Body of pancreas (tissue), 4 donors: ENCODE results near the gene PRPH2.

Experiments used
- CTCF ChIP-seq, 7 experiments: fragments of 450-650 bp in 4 of 7; fragments of 200-600 bp in 3 of 7; sonication (generic) in 3 of 7; IDR thresholded peaks; one replicate each; pipeline ENCODE4 v1.5.1; 2016 to 2019; ENCODE audit warnings: antibody characterized with exemption in 7 of 7
- POLR2A ChIP-seq, 3 donors: fragments of 450-650 bp; IDR thresholded peaks; one replicate each; pipeline ENCODE4 v1.6.1; 2016; ENCODE audit warnings: antibody characterized with exemption in 3 of 3, mild to moderate bottlenecking in 2 of 3

GRCh38 chr6:42694586-42694985, 27.8 kb downstream of the PRPH2 start:
- TF ChIP-seq CTCF (IDR thresholded peaks at IDR 0.05) (no peak), POLR2A (IDR thresholded peaks at IDR 0.05) (no peak)
